ENCODE data around the gene MORN5. TPM values are rescaled to one million over a fixed set of nuclear protein-coding genes. Genes with fewer than 3 reads are reported as not detected.

MORN5 gene
- polyA plus RNA-seq, 3 donors, result 1.9 to 3.0 (median 2.7) TPM

- DNase-seq (ENCODE audit: extremely low read depth in 1 of 11, low read depth in 9 of 11, low spot score in 4 of 11), result no peak
Measured at GRCh38 chr9:122179054-122179689, 19.5 kb downstream of the MORN5 start.

GRCh38 chr9:122179690-122180074 is 20.0 kb downstream of the MORN5 start:
- no peak for DNase-seq (ENCODE audit: extremely low read depth in 1 of 11, low read depth in 9 of 11, low spot score in 4 of 11)

GRCh38 chr9:122180633-122181032 is 20.9 kb downstream of the MORN5 start:
- no peak for DNase-seq (ENCODE audit: extremely low read depth in 1 of 11, low read depth in 9 of 11, low spot score in 4 of 11)

GRCh38 chr9:122183501-122183900 is 23.8 kb downstream of the MORN5 start:
- no peak for DNase-seq (ENCODE audit: extremely low read depth in 1 of 11, low read depth in 9 of 11, low spot score in 4 of 11)

GRCh38 chr9:122184551-122184950 is 24.8 kb downstream of the MORN5 start:
- no peak for DNase-seq (ENCODE audit: extremely low read depth in 1 of 11, low read depth in 9 of 11, low spot score in 4 of 11)

- no peak for DNase-seq (ENCODE audit: extremely low read depth in 1 of 11, low read depth in 9 of 11, low spot score in 4 of 11)
Measured at GRCh38 chr9:122186301-122186700, 26.6 kb downstream of the MORN5 start.

GRCh38 chr9:122186777-122187470 is 27.2 kb downstream of the MORN5 start:
- DNase-seq (ENCODE audit: extremely low read depth in 1 of 11, low read depth in 9 of 11, low spot score in 4 of 11), result no peak

GRCh38 chr9:122188369-122188768 is 28.7 kb downstream of the MORN5 start:
- DNase-seq (ENCODE audit: extremely low read depth in 1 of 11, low read depth in 9 of 11, low spot score in 4 of 11), result no peak

- no peak for DNase-seq (ENCODE audit: extremely low read depth in 1 of 11, low read depth in 9 of 11, low spot score in 4 of 11)
Measured at GRCh38 chr9:122190597-122191381, 31.1 kb downstream of the MORN5 start.

GRCh38 chr9:122191584-122191983 is 31.9 kb downstream of the MORN5 start:
- peak in 4 of 11 donors; percentile 17 to 26 (median 19) for DNase-seq (ENCODE audit: extremely low read depth in 1 of 11, low read depth in 9 of 11, low spot score in 4 of 11)

GRCh38 chr9:122192261-122192875 is 32.7 kb downstream of the MORN5 start:
- DNase-seq (ENCODE audit: extremely low read depth in 1 of 11, low read depth in 9 of 11, low spot score in 4 of 11), result no peak

- DNase-seq (ENCODE audit: extremely low read depth in 1 of 11, low read depth in 9 of 11, low spot score in 4 of 11), result no peak
Measured at GRCh38 chr9:122192914-122193525, 33.3 kb downstream of the MORN5 start.

GRCh38 chr9:122193651-122194050 is 33.9 kb downstream of the MORN5 start:
- no peak for DNase-seq (ENCODE audit: extremely low read depth in 1 of 11, low read depth in 9 of 11, low spot score in 4 of 11)

- DNase-seq (ENCODE audit: extremely low read depth in 1 of 11, low read depth in 9 of 11, low spot score in 4 of 11), result no peak
Measured at GRCh38 chr9:122195875-122196274, 36.2 kb downstream of the MORN5 start.

- DNase-seq (ENCODE audit: extremely low read depth in 1 of 11, low read depth in 9 of 11, low spot score in 4 of 11), result no peak
Measured at GRCh38 chr9:122197426-122197825, 37.7 kb downstream of the MORN5 start.

GRCh38 chr9:122197882-122198281 is 38.2 kb downstream of the MORN5 start:
- DNase-seq (ENCODE audit: extremely low read depth in 1 of 11, low read depth in 9 of 11, low spot score in 4 of 11), result no peak

- no peak for DNase-seq (ENCODE audit: extremely low read depth in 1 of 11, low read depth in 9 of 11, low spot score in 4 of 11)
Measured at GRCh38 chr9:122200960-122201595, 41.4 kb downstream of the MORN5 start.

- no peak for DNase-seq (ENCODE audit: extremely low read depth in 1 of 11, low read depth in 9 of 11, low spot score in 4 of 11)
Measured at GRCh38 chr9:122201641-122202040, 41.9 kb downstream of the MORN5 start.

- no peak for DNase-seq (ENCODE audit: extremely low read depth in 1 of 11, low read depth in 9 of 11, low spot score in 4 of 11)
Measured at GRCh38 chr9:122202111-122202510, 42.4 kb downstream of the MORN5 start.

Data from renal cortex interstitium (tissue), 11 donors.